ELF-1 (cell line): ENCODE results near the gene PRAMEF33.
"Not testable (repeated sequence)": the region's sequence is repeated elsewhere in the genome, so short reads cannot be mapped to it uniquely, and the experiment has no call there.

Experiments used
- DNase-seq: peaks from one replicate; pipeline ENCODE4 v3.0.0-alpha.2; 2016; ENCODE audit warnings: low read depth, low spot score

PRAMEF33 gene

GRCh38 chr1:13303239-13303638 is at the start of gene PRAMEF33:
Gene PRAMEF33 (plus strand): TSS chr1:13303539. CDS start chr1:13305955, 2,416 bp downstream.
- not testable (repeated sequence) for DNase-seq

GRCh38 chr1:13253898-13254297 is 49.4 kb upstream of the PRAMEF33 start, which contains the start of gene PRAMEF5:
Gene PRAMEF5 (plus strand): TSS chr1:13254198. CDS start chr1:13259269, 5,071 bp downstream.
- not testable (repeated sequence) for DNase-seq

- DNase-seq, result not testable (repeated sequence)
Observed at GRCh38 chr1:13265124-13265523, 38.2 kb upstream of the PRAMEF33 start.

- not testable (repeated sequence) for DNase-seq
Observed at GRCh38 chr1:13277016-13277415, 26.3 kb upstream of the PRAMEF33 start.

GRCh38 chr1:13279617-13280016 is 23.7 kb upstream of the PRAMEF33 start:
- DNase-seq, result not testable (repeated sequence)

- not testable (repeated sequence) for DNase-seq
Observed at GRCh38 chr1:13285037-13285436, 18.3 kb upstream of the PRAMEF33 start, which contains the start of gene PRAMEF8. Gene PRAMEF8 (minus strand): TSS chr1:13285137. CDS start chr1:13284091, 1,046 bp downstream.

GRCh38 chr1:13289030-13289429 is 14.3 kb upstream of the PRAMEF33 start:
- not testable (repeated sequence) for DNase-seq

GRCh38 chr1:13297216-13297931 is 6.0 kb upstream of the PRAMEF33 start:
- not testable (repeated sequence) for DNase-seq

- not testable (repeated sequence) for DNase-seq
Observed at GRCh38 chr1:13298699-13299098, 4.6 kb upstream of the PRAMEF33 start.

- DNase-seq, result not testable (repeated sequence)
Observed at GRCh38 chr1:13302197-13302596, 1.1 kb upstream of the PRAMEF33 start.

- DNase-seq, result not testable (repeated sequence)
Observed at GRCh38 chr1:13315281-13315680, 11.9 kb downstream of the PRAMEF33 start, which contains the start of gene PRAMEF15. Gene PRAMEF15 (plus strand): TSS chr1:13315581. CDS start chr1:13318408, 2,827 bp downstream.

GRCh38 chr1:13342496-13342895 is 39.2 kb downstream of the PRAMEF33 start:
- not testable (repeated sequence) for DNase-seq

- not testable (repeated sequence) for DNase-seq
Observed at GRCh38 chr1:13347034-13347433, 43.7 kb downstream of the PRAMEF33 start, which contains the start of gene PRAMEF14. Gene PRAMEF14 (minus strand): TSS chr1:13347134. CDS start chr1:13345314, 1,820 bp downstream.

GRCh38 chr1:13353476-13353875 is 50.1 kb downstream of the PRAMEF33 start:
- not testable (repeated sequence) for DNase-seq

- not testable (repeated sequence) for DNase-seq
Observed at GRCh38 chr1:13354475-13354874, 51.1 kb downstream of the PRAMEF33 start.

GRCh38 chr1:13356774-13357173 is 53.4 kb downstream of the PRAMEF33 start:
- peak; percentile 41 for DNase-seq
